HepG2 (cell line): ENCODE results near the gene TUBB4B. TPM values are rescaled to one million over a fixed set of nuclear protein-coding genes. Genes with fewer than 3 reads are reported as not detected.

Experiments
- ARNT2 ChIP-seq: sonication (generic); formaldehyde crosslinking; IDR thresholded peaks from 2 replicates; pipeline ENCODE4 v1.8.0; 2022; ENCODE audit warnings: mild to moderate bottlenecking, low read depth, missing genetic modification reagents, moderate library complexity
- DPF2 ChIP-seq: sonication (generic); formaldehyde crosslinking; IDR thresholded peaks from 2 replicates; pipeline ENCODE4 v1.4.0; 2020; ENCODE audit warnings: mild to moderate bottlenecking, low read depth, missing genetic modification reagents, borderline replicate concordance
- FUBP1 ChIP-seq: sonication (generic); formaldehyde crosslinking; IDR thresholded peaks from 2 replicates; pipeline ENCODE4 v1.5.1; 2020; ENCODE audit warnings: missing genetic modification reagents, mild to moderate bottlenecking, borderline replicate concordance
- KDM5B ChIP-seq: sonication (generic); formaldehyde crosslinking; IDR thresholded peaks from 2 replicates; pipeline ENCODE4 v1.4.0; 2020; ENCODE audit warnings: missing genetic modification reagents, mild to moderate bottlenecking, borderline replicate concordance
- KMT2B ChIP-seq: IDR thresholded peaks from 2 replicates; pipeline ENCODE4 v1.6.1; 2016; ENCODE audit warnings: missing genetic modification reagents, missing compliant biosample characterization
- MAFF ChIP-seq: IDR thresholded peaks from 2 replicates; pipeline ENCODE4 v1.6.1; 2011; ENCODE audit warnings: low read depth, low read length, improper control_type of control experiment
- MAX ChIP-seq: IDR thresholded peaks from 2 replicates; pipeline ENCODE4 v1.6.1; 2012; ENCODE audit warnings: inconsistent platforms
- MLXIP ChIP-seq: sonication (generic); formaldehyde crosslinking; IDR thresholded peaks from 2 replicates; pipeline ENCODE4 v1.9.0; 2021; ENCODE audit warnings: missing genetic modification reagents, borderline replicate concordance
- MYPOP ChIP-seq: sonication (generic); formaldehyde crosslinking; IDR thresholded peaks from 2 replicates; pipeline ENCODE4 v1.8.1; 2023; ENCODE audit warnings: mild to moderate bottlenecking, moderate library complexity, missing genetic modification reagents
- NAIF1 ChIP-seq: sonication (generic); formaldehyde crosslinking; IDR thresholded peaks from 2 replicates; pipeline ENCODE4 v1.5.0; 2020; ENCODE audit warnings: mild to moderate bottlenecking, missing genetic modification reagents, borderline replicate concordance
- TFDP1 ChIP-seq: IDR thresholded peaks from 2 replicates; pipeline ENCODE4 v1.6.1; 2016; ENCODE audit warnings: missing compliant biosample characterization, missing genetic modification reagents, borderline replicate concordance
- THAP7 ChIP-seq: sonication (generic); formaldehyde crosslinking; IDR thresholded peaks from 2 replicates; pipeline ENCODE4 v1.8.1; 2023; ENCODE audit warnings: mild to moderate bottlenecking, missing genetic modification reagents
- ZMYM4 ChIP-seq: sonication (generic); formaldehyde crosslinking; IDR thresholded peaks from 2 replicates; pipeline ENCODE4 v1.8.1; 2023; ENCODE audit warnings: mild to moderate bottlenecking, missing genetic modification reagents
- ZNF207 ChIP-seq: fragments of 450-650 bp; IDR thresholded peaks from 2 replicates; pipeline ENCODE4 v1.6.1; 2016; ENCODE audit warnings: antibody characterized with exemption, borderline replicate concordance
- ZNF224 ChIP-seq: sonication (generic); formaldehyde crosslinking; IDR thresholded peaks from 2 replicates; pipeline ENCODE4 v1.5.0; 2020; ENCODE audit warnings: mild to moderate bottlenecking, missing genetic modification reagents
- ZNF256 ChIP-seq: sonication (generic); formaldehyde crosslinking; conservative IDR thresholded peaks from 2 replicates; pipeline ENCODE4 v1.4.0; 2020; ENCODE audit warnings: missing genetic modification reagents
- ZNF567 ChIP-seq: sonication (generic); formaldehyde crosslinking; IDR thresholded peaks from 2 replicates; pipeline ENCODE4 v1.8.1; 2023; ENCODE audit warnings: mild to moderate bottlenecking, missing genetic modification reagents, borderline replicate concordance
- ZNF781 ChIP-seq: sonication (generic); formaldehyde crosslinking; IDR thresholded peaks from 2 replicates; pipeline ENCODE4 v1.5.1; 2020; ENCODE audit warnings: borderline replicate concordance, mild to moderate bottlenecking, missing genetic modification reagents; ENCODE audit errors: not compliant biosample characterization
- ZSCAN21 ChIP-seq: sonication (generic); formaldehyde crosslinking; IDR thresholded peaks from 2 replicates; pipeline ENCODE4 v1.8.0; 2022; ENCODE audit warnings: mild to moderate bottlenecking, missing genetic modification reagents, moderate library complexity, borderline replicate concordance
- polyA plus RNA-seq, 8 experiments: library from polyadenylated mRNA; depleted of rRNA in 3 of 8; stranded (reverse) in 7 of 8; unstranded in 1 of 8; fragments of >200 nt; fragmentation: Illumina TruSeq in 4 of 8; extraction: Trizol in 4 of 8; gene quantifications; 2 replicates each; pipeline versions ENCODE4 v1.2.1 to v1.2.3, GENCODE V29; 2011 to 2016; ENCODE audit warnings: low read depth in 4 of 8, missing spikeins in 1 of 8, mixed read lengths in 1 of 8; ENCODE audit not compliant: insufficient read depth in 1 of 8
- total RNA-seq, 5 experiments: library from RNA; depleted of rRNA; stranded (reverse); fragments of >200 nt; fragmentation: Illumina TruSeq; extraction: Trizol; gene quantifications; 2 replicates each; pipeline ENCODE4 v1.2.3, GENCODE V29; 2016; ENCODE audit warnings: low read depth in 1 of 5

TUBB4B gene
- total and polyA plus RNA-seq, 2 of the 13 experiments (the other 11 are each of a cell fraction or from before 2014, with no cell fraction given): 182 to 412 TPM

- TF ChIP-seq MLXIP (CRISPR knock-in tag) (no peak; the same call in 1 of the 2 replicates), ZMYM4 (CRISPR knock-in tag) (peak; percentile 48; the same call in 1 of the 2 replicates), MAFF (no peak), MYPOP (CRISPR knock-in tag) (peak; percentile 62), THAP7 (CRISPR knock-in tag) (peak; percentile 89; the same call in 1 of the 2 replicates), NAIF1 (no peak), ZNF224 (0 out of 2 replicates have a peak, but pooled peaks have one; percentile 25), ZNF256 (CRISPR knock-in tag) (no peak), KDM5B (CRISPR knock-in tag) (peak; percentile 82; the same call in 1 of the 2 replicates), DPF2 (no peak; the same call in 1 of the 2 replicates), ZSCAN21 (peak; percentile 84; the same call in 1 of the 2 replicates), ZNF567 (CRISPR knock-in tag) (0 out of 2 replicates have a peak, but pooled peaks have one; percentile 71), FUBP1 (no peak), MAX (peak; percentile 86), TFDP1 (CRISPR knock-in tag) (peak; percentile 63; the same call in 1 of the 2 replicates), KMT2B (CRISPR knock-in tag) (peak; percentile 64; the same call in 1 of the 2 replicates), ARNT2 (CRISPR knock-in tag) (peak; percentile 74), ZNF781 (peak; percentile 62), ZNF207 (no peak)
Measured at GRCh38 chr9:137200311-137201204, 40.5 kb upstream of the TUBB4B start, which contains the start of gene TPRN (continued).
